ENCODE measurements around the gene COX7B2. TPM values are rescaled to one million over a fixed set of nuclear protein-coding genes. Genes with fewer than 3 reads are reported as not detected.

The COX7B2 gene
- total RNA-seq, 3 donors from 2014 or later, result not detected

- H3K36me3 ChIP-seq, result no peaks in the 10 kb centered on the region
- TF ChIP-seq POLR2A (IDR thresholded peaks at IDR 0.05), result no peak
- TF ChIP-seq CTCF (IDR thresholded peaks at IDR 0.05), result no peak
- no peak for TF ChIP-seq POLR2AphosphoS5 (IDR thresholded peaks at IDR 0.05)
- intact Hi-C loops (cut with DNase I; ENCODE audit: low total_unique reads), result no loop called here
Measured at GRCh38 chr4:46952451-46952850, 43.4 kb upstream of the COX7B2 start.

GRCh38 chr4:46950826-46951225 is 41.8 kb upstream of the COX7B2 start:
- H3K4me3 ChIP-seq, result no peak overlapping the region
- DNase-seq (ENCODE audit: low spot score in 2 of 2), result no peak
- no peaks in the 10 kb centered on the region for H3K36me3 ChIP-seq
- no peaks in the 10 kb centered on the region for H3K9me3 ChIP-seq
- H3K4me1 ChIP-seq, result no peaks in the 10 kb centered on the region
- intact Hi-C loops (cut with DNase I; ENCODE audit: low total_unique reads), result no loop called here
- no peak for TF ChIP-seq POLR2A (IDR thresholded peaks at IDR 0.05)
- no peak for TF ChIP-seq CTCF (IDR thresholded peaks at IDR 0.05)
- no peak for TF ChIP-seq POLR2AphosphoS5 (IDR thresholded peaks at IDR 0.05)
- H3K27ac ChIP-seq, result no peak overlapping the region
- no peaks in the 10 kb centered on the region for H3K27me3 ChIP-seq

More at GRCh38 chr4:46952451-46952850, 43.4 kb upstream of the COX7B2 start:
- H3K27ac ChIP-seq, result no peak overlapping the region
- H3K27me3 ChIP-seq, result no peaks in the 10 kb centered on the region
- no peak overlapping the region for H3K4me3 ChIP-seq
- H3K4me1 ChIP-seq, result no peaks in the 10 kb centered on the region
- DNase-seq (ENCODE audit: low spot score in 2 of 2), result no peak
- no peaks in the 10 kb centered on the region for H3K9me3 ChIP-seq

DNA sequence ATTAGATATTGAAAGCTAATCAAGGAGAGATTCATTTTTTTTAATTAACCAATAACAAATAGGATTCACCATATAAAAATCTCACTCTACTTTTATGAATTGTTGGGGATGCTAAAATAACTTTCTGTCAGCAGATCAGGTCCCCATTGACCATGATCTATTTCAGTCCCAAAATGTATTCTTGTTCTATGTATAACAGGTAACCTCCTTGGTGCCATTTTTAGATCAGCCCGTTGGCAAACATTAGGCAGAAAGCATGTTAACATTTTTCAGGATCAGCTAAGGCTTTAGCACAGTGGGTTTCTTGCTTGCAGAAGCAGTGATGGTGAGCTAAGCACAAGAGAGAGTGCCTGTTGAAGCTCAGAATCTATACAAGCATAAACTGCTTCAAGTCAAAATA is 40.8 kb upstream of the COX7B2 start:
- Histone ChIP-seq H3K36me3 (no peaks in the 10 kb centered on the region), H3K4me1 (no peaks in the 10 kb centered on the region), H3K9me3 (no peaks in the 10 kb centered on the region), H3K27me3 (no peaks in the 10 kb centered on the region), H3K4me3 (no peak overlapping the region), H3K27ac (no peak overlapping the region)
- DNase-seq (ENCODE audit: low spot score in 2 of 2), result no peak
- intact Hi-C loops (cut with DNase I; ENCODE audit: low total_unique reads), result no loop called here
- no peak for TF ChIP-seq POLR2A (IDR thresholded peaks at IDR 0.05)
- TF ChIP-seq CTCF (IDR thresholded peaks at IDR 0.05), result no peak
- no peak for TF ChIP-seq POLR2AphosphoS5 (IDR thresholded peaks at IDR 0.05)

- no peak for DNase-seq (ENCODE audit: low spot score in 2 of 2)
- Histone ChIP-seq H3K27ac (no peak overlapping the region), H3K9me3 (no peaks in the 10 kb centered on the region), H3K4me1 (no peaks in the 10 kb centered on the region), H3K27me3 (no peaks in the 10 kb centered on the region), H3K36me3 (no peaks in the 10 kb centered on the region), H3K4me3 (no peak overlapping the region)
- TF ChIP-seq CTCF (IDR thresholded peaks at IDR 0.05) (no peak), POLR2A (IDR thresholded peaks at IDR 0.05) (no peak), POLR2AphosphoS5 (IDR thresholded peaks at IDR 0.05) (no peak)
- intact Hi-C loops (cut with DNase I; ENCODE audit: low total_unique reads), result no loop called here
Measured at GRCh38 chr4:46947541-46947940, 38.5 kb upstream of the COX7B2 start.

DNA sequence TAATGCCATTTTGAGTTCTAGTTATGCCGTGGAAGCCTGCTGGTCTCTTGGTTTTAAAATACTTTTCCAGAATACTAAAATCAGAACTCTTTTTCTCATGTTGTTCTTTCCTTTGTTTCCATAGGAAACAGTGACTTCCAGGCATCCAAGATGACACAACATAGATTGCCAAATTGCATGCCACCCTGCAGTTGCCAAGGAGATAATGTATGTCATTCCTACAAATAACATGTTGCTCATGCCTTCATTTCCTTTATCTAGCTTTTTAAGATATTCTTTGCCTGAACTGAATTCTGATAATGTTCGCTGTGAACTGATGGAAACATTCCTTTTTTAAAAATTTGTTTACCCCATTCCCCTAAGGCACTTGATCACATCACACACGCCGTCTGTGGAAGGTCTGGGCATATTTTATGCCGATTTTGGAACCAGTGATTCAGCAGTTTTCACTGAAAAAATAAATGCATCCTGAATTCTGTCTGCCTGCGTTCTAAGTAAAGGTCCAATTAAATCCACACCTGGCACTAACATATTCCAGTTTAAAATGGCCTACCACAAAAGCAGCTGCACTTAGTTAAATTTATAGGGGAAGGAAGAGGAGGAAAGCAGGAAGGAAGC is 38.0 kb upstream of the COX7B2 start:
- DNase-seq (ENCODE audit: low spot score in 2 of 2), result no peak
- H3K27me3 ChIP-seq, result no peaks in the 10 kb centered on the region
- TF ChIP-seq CTCF (IDR thresholded peaks at IDR 0.05), result no peak
- no peak for TF ChIP-seq POLR2AphosphoS5 (IDR thresholded peaks at IDR 0.05)
- no peak for TF ChIP-seq POLR2A (IDR thresholded peaks at IDR 0.05)
- no peak overlapping the region for H3K27ac ChIP-seq
- H3K36me3 ChIP-seq, result no peaks in the 10 kb centered on the region
- no peaks in the 10 kb centered on the region for H3K4me1 ChIP-seq
- no peak overlapping the region for H3K4me3 ChIP-seq
- intact Hi-C loops (cut with DNase I; ENCODE audit: low total_unique reads), result no loop called here
- H3K9me3 ChIP-seq, result no peaks in the 10 kb centered on the region

Measured in breast epithelium (tissue), 4 donors.